Muscle of leg (tissue), 11 donors: ENCODE data around the gene TM7SF3. TPM values are rescaled to one million over a fixed set of nuclear protein-coding genes. Genes with fewer than 3 reads are reported as not detected.
"Not testable (repeated sequence)": the region's sequence is repeated elsewhere in the genome, so short reads cannot be mapped to it uniquely, and the experiment has no call there.

Experiments used
- DNase-seq: peaks from one replicate; pipeline ENCODE4 v3.0.0; 2013
- H3K27ac ChIP-seq: one replicate; pipeline ENCODE4 v1.5.1; 2013; ENCODE audit warnings: mild to moderate bottlenecking, low read length, control low read depth
- H3K27me3 ChIP-seq: one replicate; pipeline ENCODE4 v1.6.1; 2013; ENCODE audit warnings: low read length; ENCODE audit not compliant: control insufficient read depth, insufficient read depth
- H3K36me3 ChIP-seq: one replicate; pipeline ENCODE4 v1.6.1; 2013; ENCODE audit warnings: low read length; ENCODE audit not compliant: control insufficient read depth, insufficient read depth
- H3K4me1 ChIP-seq: one replicate; pipeline ENCODE4 v1.6.1; 2013; ENCODE audit warnings: low read length; ENCODE audit not compliant: control insufficient read depth, insufficient read depth
- H3K4me3 ChIP-seq: one replicate; pipeline ENCODE4 v1.5.1; 2013; ENCODE audit warnings: low read length, control low read depth
- H3K9me3 ChIP-seq: replicated peaks from 2 replicates; pipeline ENCODE4 v1.6.1; 2013; ENCODE audit warnings: low read depth, low read length; ENCODE audit not compliant: control insufficient read depth
- WGBS: methylation state at CpG from one replicate; pipeline ENCODE4 v1.1.5; 2013; ENCODE audit warnings: missing lambda C conversion rate; ENCODE audit not compliant: insufficient coverage; 5-methylcytosine and 5-hydroxymethylcytosine counted together
- polyA plus RNA-seq, 8 donors: library from polyadenylated mRNA; unstranded; fragments of 120-200 nt; gene quantifications; one replicate each; pipeline versions ENCODE4 v1.2.1 to v1.2.3, GENCODE V29; 2013; ENCODE audit warnings: inconsistent platforms in 1 of 8, low replicate concordance in 1 of 8; ENCODE audit not compliant: insufficient read length in 8 of 8, insufficient read depth in 1 of 8
- total RNA-seq: library from RNA; stranded (reverse); fragments of 120-200 nt; gene quantifications from one replicate; pipeline ENCODE4 v1.2.4, GENCODE V29; 2013

Gene TM7SF3
- total and polyA plus RNA-seq, 9 donors = 23.7 to 31.4 (median 28.5) TPM

GRCh38 chr12:27048822-27049752, 34.9 kb upstream of the TM7SF3 start:
- Histone ChIP-seq H3K4me3 (no peak overlapping the region), H3K36me3 (no peaks in the 10 kb centered on the region), H3K4me1 (no peaks in the 10 kb centered on the region), H3K9me3 (no peaks in the 10 kb centered on the region), H3K27ac (no peak overlapping the region), H3K27me3 (no peaks in the 10 kb centered on the region)
- DNase-seq = peak; percentile 36
- WGBS = 20% methylated on average over 1 of the region's 4 CpGs

- not testable (repeated sequence) for DNase-seq, H3K4me1 ChIP-seq, H3K4me3 ChIP-seq, H3K9me3 ChIP-seq, H3K36me3 ChIP-seq, H3K27me3 ChIP-seq, H3K27ac ChIP-seq
- no CpG with 5 or more reads among the region's 1 CpG for WGBS
Observed at GRCh38 chr12:27042018-27042417, 27.8 kb upstream of the TM7SF3 start.

DNA sequence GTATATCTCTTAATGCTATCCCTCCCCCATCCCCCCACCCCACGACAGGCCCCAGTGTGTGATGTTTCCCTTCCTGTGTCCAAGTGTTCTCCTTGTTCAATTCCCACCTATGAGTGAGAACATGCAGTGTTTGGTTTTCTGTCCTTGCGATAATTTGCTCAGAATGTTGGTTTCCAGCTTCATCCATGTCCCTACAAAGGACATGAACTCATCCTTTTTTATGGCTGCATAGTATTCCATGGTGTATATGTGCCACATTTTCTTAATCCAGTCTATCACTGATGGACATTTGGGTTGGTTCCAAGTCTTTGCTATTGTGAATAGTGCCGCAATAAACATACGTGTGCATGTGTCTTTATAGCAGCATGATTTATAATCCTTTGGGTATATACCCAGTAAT, 26.5 kb upstream of the TM7SF3 start:
- H3K36me3 ChIP-seq, H3K9me3 ChIP-seq, H3K27ac ChIP-seq, H3K4me1 ChIP-seq, H3K27me3 ChIP-seq, H3K4me3 ChIP-seq, DNase-seq: not testable (repeated sequence)
- WGBS = no CpG with 5 or more reads among the region's 4 CpGs

DNA sequence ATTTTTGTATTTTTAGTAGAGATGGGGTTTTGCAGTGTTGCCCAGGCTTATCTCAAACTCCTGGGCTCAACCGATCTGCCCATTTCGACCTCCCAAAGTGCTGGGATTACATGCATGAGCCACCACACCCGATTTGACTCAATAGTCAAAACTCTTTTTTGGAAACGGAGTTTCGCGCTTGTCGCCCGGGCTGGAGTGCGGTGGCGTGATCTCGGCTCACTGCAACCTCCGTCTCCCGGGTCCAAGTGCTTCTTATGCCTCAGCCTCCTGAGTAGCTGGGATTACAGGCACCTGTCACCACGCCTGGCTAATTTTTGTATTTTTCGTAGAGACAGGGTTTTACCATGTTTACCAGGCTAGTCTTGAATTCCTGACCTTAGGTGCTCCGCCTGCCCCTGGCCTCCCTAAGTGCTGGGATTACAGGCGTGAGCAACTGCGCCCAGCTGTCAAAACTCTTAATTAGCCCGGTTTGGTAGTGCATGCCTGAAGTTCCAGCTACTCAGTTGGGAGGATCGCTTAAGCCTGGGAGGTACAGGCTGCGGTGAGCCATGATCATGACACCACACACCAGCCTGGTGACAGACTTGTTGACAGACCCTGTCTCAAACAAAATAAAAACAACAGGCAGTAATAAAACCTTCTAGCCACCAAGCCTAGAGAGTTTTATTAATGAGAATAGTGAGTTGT, 20.6 kb upstream of the TM7SF3 start:
- WGBS = 94% methylated on average over 20 of the region's 21 CpGs
- Histone ChIP-seq H3K4me3 (no peak overlapping the region), H3K36me3 (peaks cover 15% of the 10 kb centered on the region), H3K27me3 (no peaks in the 10 kb centered on the region), H3K4me1 (no peaks in the 10 kb centered on the region), H3K27ac (peak overlapping the region; percentile 29), H3K9me3 (no peaks in the 10 kb centered on the region)
- DNase-seq = peak; percentile 73

GRCh38 chr12:27032679-27033078, 18.5 kb upstream of the TM7SF3 start:
- 91% methylated on average over 1 of the region's 3 CpGs for WGBS
- peaks cover 17% of the 10 kb centered on the region for H3K36me3 ChIP-seq

GRCh38 chr12:27031531-27031930, 17.3 kb upstream of the TM7SF3 start:
- Histone ChIP-seq H3K4me1 (no peaks in the 10 kb centered on the region), H3K27ac (no peak overlapping the region), H3K27me3 (no peaks in the 10 kb centered on the region), H3K4me3 (no peak overlapping the region), H3K36me3 (peaks cover 20% of the 10 kb centered on the region), H3K9me3 (no peaks in the 10 kb centered on the region)
- WGBS = no CpG with 5 or more reads among the region's 3 CpGs
- DNase-seq = no peak

More at GRCh38 chr12:27032679-27033078, 18.5 kb upstream of the TM7SF3 start:
- Histone ChIP-seq H3K27me3 (no peaks in the 10 kb centered on the region), H3K27ac (no peak overlapping the region), H3K9me3 (no peaks in the 10 kb centered on the region), H3K4me1 (no peaks in the 10 kb centered on the region), H3K4me3 (no peak overlapping the region)
- DNase-seq = no peak

GRCh38 chr12:27026257-27026656, 12.1 kb upstream of the TM7SF3 start:
- H3K27me3 ChIP-seq = no peaks in the 10 kb centered on the region
- peaks cover 11% of the 10 kb centered on the region for H3K36me3 ChIP-seq
- no peaks in the 10 kb centered on the region for H3K9me3 ChIP-seq
- no peak overlapping the region for H3K27ac ChIP-seq
- peaks cover 5% of the 10 kb centered on the region for H3K4me1 ChIP-seq
- DNase-seq = no peak
- H3K4me3 ChIP-seq = no peak overlapping the region

DNA sequence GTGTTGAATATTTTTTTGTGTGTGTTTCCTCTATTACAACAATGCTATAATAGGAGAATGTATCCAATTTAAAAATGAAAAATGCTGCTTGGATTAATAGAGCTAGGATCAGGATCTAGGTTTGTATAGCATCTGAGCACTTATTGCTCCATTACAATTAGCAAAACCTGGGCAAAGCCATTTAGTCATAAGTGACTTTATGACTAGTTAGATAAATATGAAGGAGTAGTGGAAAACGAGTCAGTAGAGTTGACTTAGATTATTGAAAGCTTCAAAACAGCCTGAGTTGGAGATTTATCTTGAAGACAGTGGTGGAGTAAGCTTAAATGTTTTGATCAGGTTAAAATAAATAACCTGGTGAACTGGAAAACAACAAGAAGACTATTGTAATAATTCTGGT, 10.9 kb upstream of the TM7SF3 start:
- Histone ChIP-seq H3K27me3 (no peaks in the 10 kb centered on the region), H3K27ac (no peak overlapping the region), H3K9me3 (no peaks in the 10 kb centered on the region), H3K36me3 (peaks cover 7% of the 10 kb centered on the region), H3K4me3 (no peak overlapping the region), H3K4me1 (peaks cover 5% of the 10 kb centered on the region)
- WGBS = 80% methylated on average over 1 of the region's 1 CpG
- no peak for DNase-seq

DNA sequence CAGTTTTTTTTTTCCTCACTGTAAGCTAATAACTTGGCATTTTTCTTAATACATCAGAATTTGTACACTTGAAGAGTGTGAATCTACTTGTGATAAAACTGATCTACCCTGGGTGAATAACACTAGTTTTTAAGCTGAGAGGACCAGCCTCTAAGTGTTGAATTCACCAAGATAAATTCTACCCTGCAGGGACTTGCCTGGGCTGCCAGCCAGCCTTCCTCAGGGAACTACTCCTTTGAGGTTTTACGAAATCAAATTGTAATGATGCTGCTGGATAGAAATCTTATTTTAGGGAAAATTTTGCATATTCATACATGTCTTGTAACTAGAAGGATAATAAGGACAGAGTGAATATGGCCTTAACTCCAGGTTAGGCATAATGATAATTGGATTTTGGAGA, 10.1 kb upstream of the TM7SF3 start:
- Histone ChIP-seq H3K4me3 (no peak overlapping the region), H3K27me3 (peaks cover 1% of the 10 kb centered on the region), H3K36me3 (peaks cover 5% of the 10 kb centered on the region), H3K9me3 (no peaks in the 10 kb centered on the region), H3K27ac (no peak overlapping the region), H3K4me1 (peaks cover 5% of the 10 kb centered on the region)
- no peak for DNase-seq
- WGBS = no CpG with 5 or more reads among the region's 1 CpG

DNA sequence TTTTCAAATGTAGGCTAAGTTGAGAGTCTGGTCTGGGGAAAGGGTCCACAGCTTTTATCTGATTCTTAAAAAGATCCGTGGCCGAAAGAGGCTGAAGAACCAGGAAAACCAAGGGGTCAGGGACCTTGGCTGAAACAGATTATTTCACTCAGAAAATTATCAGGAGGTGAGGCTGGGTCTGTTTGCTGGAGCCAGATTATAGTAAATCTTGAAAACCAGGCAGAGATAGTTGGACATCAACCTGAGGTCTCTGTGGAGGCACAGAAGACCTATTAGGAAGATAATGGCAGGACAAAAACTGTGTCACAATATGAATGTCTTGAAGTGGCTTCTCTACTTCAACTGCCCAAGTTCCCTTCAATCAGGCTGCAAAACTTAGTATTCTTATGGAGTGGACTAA, 6.6 kb upstream of the TM7SF3 start:
- 100% methylated on average over 2 of the region's 2 CpGs for WGBS

More for the DNA sequence above, 6.6 kb upstream of the TM7SF3 start:
- no peak overlapping the region for H3K27ac ChIP-seq
- no peaks in the 10 kb centered on the region for H3K9me3 ChIP-seq
- peaks cover 5% of the 10 kb centered on the region for H3K4me1 ChIP-seq
- no peak for DNase-seq
- H3K27me3 ChIP-seq = peaks cover 2% of the 10 kb centered on the region
- H3K36me3 ChIP-seq = no peaks in the 10 kb centered on the region
- H3K4me3 ChIP-seq = no peak overlapping the region
